HG02870 (cell line): ENCODE results near the gene NEK7.
A peak's percentile ranks its signal among the peaks of the same experiment; 100 is the strongest.
"Not testable (repeated sequence)": the region's sequence is repeated elsewhere in the genome, so short reads cannot be mapped to it uniquely, and the experiment has no call there.

Experiments
- ATAC-seq: cut with Tn5 transposase; IDR thresholded peaks from one replicate; pipeline ENCODE4 v1.9.1; 2021; ENCODE audit warnings: mild to moderate bottlenecking, moderate library complexity; ENCODE audit not compliant: unreplicated experiment

Gene NEK7

DNA sequence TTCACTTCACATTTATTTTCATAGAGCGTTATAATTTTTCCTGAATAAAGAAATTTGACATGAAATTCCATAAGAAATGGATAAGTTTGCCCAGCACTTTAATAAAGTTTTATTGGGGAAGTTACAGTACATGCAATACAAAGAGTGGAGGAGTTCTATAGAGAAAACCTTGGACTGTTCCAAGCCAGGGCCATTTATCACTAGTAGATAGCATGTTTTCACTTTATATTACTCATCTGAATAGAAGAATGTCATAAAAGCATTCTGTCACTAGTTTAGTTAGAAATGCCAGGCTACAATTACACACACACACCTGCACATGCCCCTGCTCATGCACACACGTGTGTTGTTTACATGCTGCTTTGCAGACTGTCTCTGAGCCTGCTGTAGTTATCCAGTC, 123.3 kb downstream of the NEK7 start:
- no peak for ATAC-seq

GRCh38 chr1:198281911-198282310, 125.1 kb downstream of the NEK7 start:
- no peak for ATAC-seq

DNA sequence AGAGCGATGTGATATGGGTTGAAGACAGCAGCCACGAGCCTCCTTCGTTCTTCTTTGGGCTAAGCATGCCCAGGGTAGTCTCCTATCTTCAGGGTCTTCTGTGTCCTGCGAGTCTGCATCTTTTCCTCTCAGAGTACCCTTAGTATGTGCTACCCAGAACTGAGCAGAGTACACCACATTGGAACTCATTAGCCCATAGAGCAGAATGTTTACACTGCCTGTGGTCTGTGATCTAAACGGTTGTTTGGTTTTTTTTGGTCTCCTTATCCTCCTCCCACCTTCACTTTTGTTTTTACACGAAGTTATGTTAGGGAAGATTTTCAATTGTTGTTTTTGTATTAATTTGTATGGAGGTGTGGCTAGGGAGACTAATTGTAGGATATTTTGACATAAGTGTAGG, 126.4 kb downstream of the NEK7 start:
- ATAC-seq: no peak

DNA sequence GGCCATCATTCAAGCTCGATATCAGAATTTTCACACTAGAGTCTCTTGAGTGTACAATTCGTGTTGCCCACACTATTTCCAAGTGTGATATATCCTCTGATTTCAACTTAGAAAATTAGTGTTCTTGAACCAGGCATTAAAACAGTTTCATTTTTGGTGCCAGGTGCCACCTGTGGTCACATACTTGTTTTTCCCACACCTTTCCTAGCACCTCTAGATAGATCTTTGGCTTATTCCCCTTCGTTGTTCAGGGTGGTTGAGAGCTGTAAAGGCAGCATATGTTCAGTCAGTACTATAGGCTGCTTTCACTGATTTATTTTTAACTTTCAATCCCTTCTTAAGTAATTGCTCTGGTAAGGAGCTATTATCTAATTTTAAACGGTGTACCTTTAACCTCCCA, 131.1 kb downstream of the NEK7 start:
- no peak for ATAC-seq

DNA sequence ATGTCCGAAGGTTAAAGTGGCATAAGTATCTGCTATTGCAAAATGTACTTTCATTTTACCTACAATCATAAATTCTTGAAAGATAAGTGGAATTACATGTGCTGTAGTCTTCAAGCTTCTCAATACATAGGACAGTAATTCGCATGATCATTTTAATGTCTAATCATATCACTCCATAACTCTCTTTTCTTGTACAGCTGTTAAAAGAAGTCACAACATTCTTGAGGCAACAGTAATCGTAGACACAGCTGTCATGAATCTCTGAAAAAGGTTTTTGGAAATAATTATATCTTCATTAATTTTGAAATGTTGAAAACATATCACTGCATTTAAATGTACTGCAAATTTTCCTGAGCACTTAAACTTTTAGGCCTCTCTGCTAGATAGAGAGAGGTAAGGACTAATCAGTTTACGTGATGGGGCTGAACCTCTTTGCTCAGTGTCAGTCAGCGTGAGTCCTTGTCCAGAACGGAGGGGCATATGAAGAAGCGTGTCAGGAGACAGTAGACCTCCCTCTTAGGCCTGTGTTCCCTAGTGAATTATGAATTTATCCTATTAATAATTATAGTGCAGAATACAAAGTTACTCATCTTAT, 133.4 kb downstream of the NEK7 start:
- no peak for ATAC-seq

DNA sequence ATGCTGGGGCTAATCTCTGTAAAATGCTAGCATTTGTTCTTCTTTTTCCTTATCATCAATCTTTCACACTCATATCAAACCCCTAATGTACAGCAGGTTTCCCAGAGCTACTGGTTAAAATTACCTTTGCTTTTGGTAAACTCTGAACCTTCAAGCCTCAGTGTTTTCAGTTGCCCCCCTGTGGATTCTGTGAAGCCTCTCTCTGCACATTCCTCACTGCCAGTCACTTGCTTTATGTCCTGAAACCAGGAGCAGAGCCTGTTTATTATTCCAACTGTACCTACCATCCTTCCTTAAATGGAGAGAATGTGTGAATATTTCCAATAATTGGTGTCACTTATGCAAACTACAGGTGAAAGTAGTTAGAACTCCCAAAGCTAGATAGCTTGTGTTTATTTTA, 134.2 kb downstream of the NEK7 start:
- no peak for ATAC-seq

DNA sequence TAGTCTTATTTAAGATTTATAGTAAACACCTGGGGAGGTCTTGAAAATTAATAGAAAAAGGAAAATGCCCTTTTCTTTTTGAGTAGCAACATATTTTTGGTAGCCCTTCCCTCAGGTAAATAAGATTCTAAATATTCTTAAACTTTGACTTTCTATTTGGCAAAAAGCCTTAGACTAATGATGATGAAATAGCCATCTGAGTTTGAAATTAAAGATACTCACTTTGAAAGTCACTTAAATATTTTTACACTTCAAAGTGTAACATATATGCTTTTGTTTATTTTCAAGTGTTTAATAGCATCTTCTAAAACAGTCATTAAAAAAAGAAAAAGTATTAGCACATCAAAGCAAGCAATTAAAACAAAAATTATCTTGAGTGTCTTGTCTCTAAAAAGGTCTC, 135.1 kb downstream of the NEK7 start:
- no peak for ATAC-seq

- no peak for ATAC-seq
These were observed 138.4 kb downstream of the NEK7 start for GRCh38 chr1:198295225-198295624.

GRCh38 chr1:198295971-198296370, 139.2 kb downstream of the NEK7 start:
- ATAC-seq: no peak

DNA sequence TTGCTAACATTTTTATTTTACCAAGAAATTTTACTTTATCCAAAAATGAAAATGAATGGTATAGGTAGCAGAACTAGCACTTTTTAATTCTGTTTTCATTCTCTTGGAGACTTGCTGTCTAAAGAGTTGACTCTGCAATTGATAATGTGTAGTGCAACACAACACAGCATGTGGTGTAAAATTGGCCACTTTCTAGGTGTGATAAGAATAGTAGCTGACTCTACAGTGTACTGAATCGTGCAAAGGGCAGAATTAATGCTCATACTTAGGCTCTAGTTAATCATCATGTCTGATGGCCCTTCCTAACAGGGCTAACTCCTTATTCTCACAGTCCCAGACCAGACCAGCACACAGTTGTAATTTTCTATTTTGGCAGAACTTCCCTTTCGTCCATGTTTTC, 140.5 kb downstream of the NEK7 start:
- ATAC-seq: no peak

DNA sequence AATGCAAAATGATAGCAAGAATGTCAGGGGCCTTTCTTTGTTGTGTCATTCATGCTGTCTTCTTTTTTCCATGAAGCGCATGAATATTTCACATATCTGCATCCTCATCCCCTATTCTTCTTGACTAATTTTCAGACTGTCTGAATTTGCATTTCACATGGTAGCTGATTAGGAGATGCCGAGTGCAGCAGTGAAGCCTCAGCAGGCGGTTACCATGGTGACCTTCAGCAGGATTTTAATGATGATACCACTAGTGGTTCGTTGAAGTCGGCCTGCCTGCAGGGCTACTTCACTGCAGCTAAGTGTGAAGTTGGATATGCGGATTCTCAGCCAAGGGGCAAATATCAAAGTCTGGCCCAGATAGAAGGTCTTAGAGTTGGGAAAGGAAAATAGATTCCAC, 141.8 kb downstream of the NEK7 start:
- no peak for ATAC-seq

DNA sequence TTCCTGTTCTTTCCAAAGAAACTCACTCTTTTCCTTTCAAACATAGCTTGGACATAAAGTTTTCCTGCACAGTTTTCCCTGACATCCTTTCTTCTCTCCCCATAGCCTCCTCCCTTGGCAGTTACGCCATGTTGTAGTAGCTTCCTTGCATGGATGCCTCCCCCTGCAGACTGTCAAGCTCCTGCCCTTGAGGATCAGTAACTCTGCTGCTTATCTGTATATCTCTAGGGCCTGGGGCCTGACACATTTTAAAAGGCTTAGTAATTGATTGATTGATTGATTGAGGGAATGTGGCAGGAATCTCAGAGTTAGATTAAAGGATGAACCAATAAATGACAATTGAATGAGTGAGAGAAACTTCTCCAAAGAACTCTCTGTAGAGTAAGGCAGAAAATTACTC, 143.7 kb downstream of the NEK7 start:
- no peak for ATAC-seq

- no peak for ATAC-seq
These were observed 147.6 kb downstream of the NEK7 start for GRCh38 chr1:198304431-198304830.

- ATAC-seq: not testable (repeated sequence)
These were observed 158.0 kb downstream of the NEK7 start for GRCh38 chr1:198314817-198315216.

GRCh38 chr1:198315331-198315730, 158.5 kb downstream of the NEK7 start:
- ATAC-seq: not testable (repeated sequence)

- no peak for ATAC-seq
These were observed 159.8 kb downstream of the NEK7 start for GRCh38 chr1:198316546-198317100.

DNA sequence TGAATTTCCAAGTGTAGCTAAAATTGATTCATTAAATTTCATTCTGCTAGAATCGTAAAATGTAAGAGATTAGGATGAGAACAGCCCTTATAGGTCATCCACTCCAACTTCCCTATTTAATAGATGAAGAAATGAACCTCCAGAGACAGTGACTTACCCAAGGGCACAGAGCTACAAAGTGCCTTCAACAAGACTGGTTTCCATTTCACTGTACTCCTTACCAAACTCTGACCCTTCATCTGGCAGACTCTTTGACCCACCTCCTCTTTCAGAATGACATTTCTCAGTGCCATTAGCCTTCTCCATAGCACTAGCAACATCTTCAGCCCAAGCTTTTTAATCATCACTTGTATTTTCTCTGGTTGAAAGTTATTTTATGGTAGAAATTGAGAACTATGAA, 161.3 kb downstream of the NEK7 start:
- ATAC-seq: peak; percentile 86

- no peak for ATAC-seq
These were observed 164.0 kb downstream of the NEK7 start for GRCh38 chr1:198320759-198321158.

DNA sequence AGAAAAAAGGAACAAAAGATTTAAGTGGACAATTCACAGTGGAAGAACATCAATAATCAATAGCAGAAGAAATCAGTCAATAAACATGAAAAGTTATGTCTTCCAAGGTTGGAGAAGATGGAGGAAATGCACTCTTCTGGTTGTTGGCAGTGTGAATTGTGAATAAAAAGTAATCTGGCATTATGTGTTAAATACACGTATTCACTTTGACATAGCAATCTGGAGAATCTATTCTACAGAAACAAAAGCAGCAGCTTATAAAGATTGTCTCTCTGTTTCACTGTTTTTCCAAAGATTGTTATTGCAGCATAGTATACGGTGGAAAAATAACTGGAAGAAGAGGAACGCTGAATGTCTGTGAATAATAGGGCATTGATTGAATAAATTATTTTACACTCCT, 169.4 kb downstream of the NEK7 start:
- ATAC-seq: no peak

- no peak for ATAC-seq
These were observed 170.1 kb downstream of the NEK7 start for GRCh38 chr1:198326915-198327314.

DNA sequence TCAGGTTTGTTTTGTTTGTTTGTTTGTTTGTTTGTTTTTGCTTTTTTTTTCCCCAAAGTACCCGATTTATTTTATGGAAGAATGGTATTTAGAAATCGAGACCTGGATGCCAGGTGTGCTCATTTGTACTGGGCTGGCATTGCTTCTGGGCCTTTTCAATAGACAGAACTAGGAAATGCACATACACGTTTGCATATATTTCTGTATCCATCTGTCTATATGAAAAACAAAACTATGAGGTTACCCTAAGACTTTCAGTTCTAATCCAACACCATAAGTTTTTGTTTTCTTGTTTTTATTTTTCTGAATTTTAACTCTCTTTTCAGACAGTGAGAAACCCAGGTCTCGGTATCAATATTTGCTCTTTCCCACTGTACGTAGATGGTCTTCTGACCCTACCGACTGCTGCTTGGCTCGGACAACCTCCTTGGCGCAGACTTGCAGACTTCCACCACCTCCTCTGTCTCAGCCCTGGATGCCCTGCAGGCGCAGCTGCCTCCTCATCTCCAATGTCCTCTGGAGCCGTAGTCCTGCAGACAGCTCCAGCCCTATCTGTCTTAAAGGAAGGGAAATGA, 171.7 kb downstream of the NEK7 start:
- ATAC-seq: no peak

DNA sequence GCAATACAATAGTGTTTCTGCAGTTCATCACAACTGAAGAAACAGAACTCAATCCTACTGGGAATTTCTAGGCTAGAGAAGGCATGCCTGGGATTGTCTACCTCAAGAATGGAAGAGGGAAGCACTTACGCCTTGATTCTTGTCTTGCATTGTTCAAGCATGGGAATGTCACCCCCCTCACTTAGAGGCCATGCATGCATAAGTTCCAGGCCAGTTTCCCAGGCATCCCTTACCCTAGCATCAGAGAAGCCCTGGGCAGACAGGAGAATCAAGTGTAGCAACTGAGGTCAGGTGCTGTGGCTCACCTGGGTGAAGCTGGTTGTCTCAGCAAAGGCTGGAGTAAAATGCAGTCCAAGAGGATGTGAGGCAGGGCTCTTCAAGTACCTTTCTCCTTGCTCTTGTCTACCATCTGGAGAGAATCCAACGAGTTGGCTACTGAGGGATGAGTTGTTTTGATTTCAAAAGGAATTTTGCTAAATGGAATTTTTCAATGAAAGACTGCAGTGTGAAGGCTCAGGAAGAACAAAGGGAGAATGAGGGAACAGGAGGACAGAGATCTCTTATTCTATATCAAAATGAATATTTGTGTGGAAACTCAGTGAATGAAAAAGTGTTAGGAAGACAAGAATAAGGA, 174.3 kb downstream of the NEK7 start:
- ATAC-seq: no peak
